HUES48 (cell line): ENCODE data around the gene EPHA3.

Experiments
- H3K27ac ChIP-seq: one replicate; pipeline ENCODE4 v1.7.0; 2013; ENCODE audit warnings: low read depth, low read length, inconsistent platforms
- H3K27me3 ChIP-seq: 2 replicates; pipeline ENCODE4 v1.6.1; 2013; ENCODE audit warnings: mild to moderate bottlenecking, low read length; ENCODE audit not compliant: control insufficient read depth, insufficient read depth
- H3K36me3 ChIP-seq: 2 replicates; pipeline ENCODE4 v1.6.1; 2013; ENCODE audit warnings: low read length; ENCODE audit not compliant: control insufficient read depth, insufficient read depth
- H3K4me1 ChIP-seq: 2 replicates; pipeline ENCODE4 v1.6.1; 2013; ENCODE audit warnings: mild to moderate bottlenecking, low read length; ENCODE audit not compliant: control insufficient read depth, insufficient read depth
- H3K4me3 ChIP-seq: 2 replicates; pipeline ENCODE4 v1.5.1; 2013; ENCODE audit warnings: mild to moderate bottlenecking, low read depth, low read length
- H3K9ac ChIP-seq: 2 replicates; pipeline ENCODE4 v1.6.1; 2013; ENCODE audit warnings: mild to moderate bottlenecking, low read depth, low read length, moderate library complexity
- H3K9me3 ChIP-seq: 2 replicates; pipeline ENCODE4 v1.6.1; 2013; ENCODE audit warnings: low read length; ENCODE audit not compliant: control insufficient read depth, insufficient read depth

The EPHA3 gene

DNA sequence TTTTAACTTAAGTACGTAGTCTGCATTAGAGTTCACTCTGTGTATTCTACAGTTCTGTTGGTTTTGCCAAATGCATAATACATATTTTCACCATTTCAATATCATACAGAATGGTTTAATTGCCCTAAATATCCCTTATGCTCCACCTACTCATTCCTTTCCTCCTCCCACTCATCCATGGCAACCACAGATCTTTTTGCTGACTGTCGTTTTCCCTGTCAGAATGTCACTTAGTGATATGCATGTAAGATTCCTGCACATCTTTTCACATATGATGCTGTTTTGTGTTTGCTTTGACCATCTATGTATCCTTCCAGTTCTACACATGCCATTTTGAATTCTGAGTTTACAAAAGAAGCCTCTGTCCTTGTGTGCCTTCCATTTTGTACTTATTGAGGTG lies 36.7 kb downstream of the EPHA3 start:
- Histone ChIP-seq H3K9ac (no peak overlapping the region), H3K36me3 (no peaks in the 10 kb centered on the region), H3K4me3 (no peak overlapping the region), H3K27ac (no peak overlapping the region), H3K9me3 (no peaks in the 10 kb centered on the region), H3K27me3 (no peaks in the 10 kb centered on the region), H3K4me1 (no peaks in the 10 kb centered on the region)

DNA sequence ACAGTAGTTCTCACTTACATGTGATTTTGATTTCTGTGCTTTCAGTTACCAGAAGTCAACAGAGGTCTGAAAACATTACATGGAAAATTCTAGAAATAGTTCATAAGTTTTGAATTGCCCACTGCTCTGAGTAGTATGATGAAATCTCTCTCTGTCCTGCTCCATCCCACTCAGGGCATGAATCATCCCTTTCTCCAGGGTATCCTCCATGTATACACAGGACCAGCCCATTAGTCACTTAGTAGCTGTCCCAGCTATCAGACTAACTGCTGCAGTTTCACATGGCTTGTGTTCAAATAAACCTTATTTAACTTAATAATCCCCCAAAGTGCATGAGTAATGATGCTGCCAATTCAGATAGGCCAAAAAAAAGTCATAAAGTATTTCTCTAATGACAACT lies 38.6 kb downstream of the EPHA3 start:
- H3K9ac ChIP-seq = no peak overlapping the region
- H3K4me1 ChIP-seq = no peaks in the 10 kb centered on the region
- no peaks in the 10 kb centered on the region for H3K36me3 ChIP-seq
- no peak overlapping the region for H3K4me3 ChIP-seq
- H3K27me3 ChIP-seq = no peaks in the 10 kb centered on the region
- H3K9me3 ChIP-seq = no peaks in the 10 kb centered on the region
- no peak overlapping the region for H3K27ac ChIP-seq

DNA sequence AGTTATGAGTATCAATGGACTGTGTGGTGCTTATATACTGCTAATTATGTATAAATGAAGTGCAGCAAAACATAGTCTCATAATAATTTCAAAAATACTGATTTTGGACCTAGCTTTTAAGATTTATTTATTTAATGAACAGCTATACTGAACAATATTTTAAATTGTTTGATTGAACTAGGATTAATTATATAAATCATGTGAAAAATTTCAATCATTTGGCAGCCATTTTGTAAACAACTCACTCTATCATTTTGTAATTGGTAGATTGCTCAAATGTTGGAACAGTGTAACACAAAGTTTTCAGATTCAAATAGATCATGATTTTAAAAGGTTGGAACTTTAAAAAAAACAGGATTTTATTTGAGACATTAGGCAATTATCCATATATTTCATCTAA lies 47.0 kb downstream of the EPHA3 start:
- Histone ChIP-seq H3K4me3 (no peak overlapping the region), H3K9ac (no peak overlapping the region), H3K4me1 (no peaks in the 10 kb centered on the region), H3K9me3 (no peaks in the 10 kb centered on the region), H3K27me3 (no peaks in the 10 kb centered on the region), H3K27ac (no peak overlapping the region), H3K36me3 (no peaks in the 10 kb centered on the region)

- no peaks in the 10 kb centered on the region for H3K9me3 ChIP-seq
- no peaks in the 10 kb centered on the region for H3K4me1 ChIP-seq
- no peak overlapping the region for H3K27ac ChIP-seq
- H3K36me3 ChIP-seq = no peaks in the 10 kb centered on the region
- no peak overlapping the region for H3K9ac ChIP-seq
- H3K27me3 ChIP-seq = no peaks in the 10 kb centered on the region
- H3K4me3 ChIP-seq = no peak overlapping the region
Observed at GRCh38 chr3:89155811-89156210, 48.4 kb downstream of the EPHA3 start.

- H3K27ac ChIP-seq = no peak overlapping the region
- no peaks in the 10 kb centered on the region for H3K9me3 ChIP-seq
- no peaks in the 10 kb centered on the region for H3K27me3 ChIP-seq
- no peak overlapping the region for H3K9ac ChIP-seq
- H3K36me3 ChIP-seq = no peaks in the 10 kb centered on the region
- no peaks in the 10 kb centered on the region for H3K4me1 ChIP-seq
- no peak overlapping the region for H3K4me3 ChIP-seq
Observed at GRCh38 chr3:89157575-89157974, 50.2 kb downstream of the EPHA3 start.

DNA sequence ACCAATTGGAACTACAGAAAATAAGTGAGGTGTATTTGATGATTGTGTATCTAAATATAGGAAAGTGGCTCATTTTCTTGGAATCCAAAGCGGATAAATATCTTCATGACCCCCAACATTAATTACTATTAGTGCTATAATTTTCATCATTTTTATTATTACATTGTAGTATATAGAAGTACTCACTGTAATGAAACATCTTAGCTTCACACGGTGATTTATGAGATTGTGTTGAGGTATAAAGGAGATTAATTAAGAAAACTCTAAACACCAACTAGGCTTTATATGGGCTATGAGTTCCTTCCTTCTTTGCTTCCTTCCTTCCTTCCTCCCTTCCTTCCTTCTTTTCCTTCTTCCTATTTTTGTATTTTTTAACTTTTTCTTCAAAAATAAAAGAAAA lies 52.2 kb downstream of the EPHA3 start:
- no peak overlapping the region for H3K27ac ChIP-seq
- no peak overlapping the region for H3K4me3 ChIP-seq
- H3K9me3 ChIP-seq = no peaks in the 10 kb centered on the region
- no peaks in the 10 kb centered on the region for H3K36me3 ChIP-seq
- H3K4me1 ChIP-seq = peaks cover 2% of the 10 kb centered on the region
- H3K27me3 ChIP-seq = no peaks in the 10 kb centered on the region
- no peak overlapping the region for H3K9ac ChIP-seq

- H3K27me3 ChIP-seq = no peaks in the 10 kb centered on the region
- no peaks in the 10 kb centered on the region for H3K9me3 ChIP-seq
- peaks cover 30% of the 10 kb centered on the region for H3K4me1 ChIP-seq
- no peak overlapping the region for H3K4me3 ChIP-seq
- no peak overlapping the region for H3K9ac ChIP-seq
- peak overlapping the region; percentile 95 for H3K27ac ChIP-seq
- H3K36me3 ChIP-seq = no peaks in the 10 kb centered on the region
Observed at GRCh38 chr3:89164774-89165173, 57.4 kb downstream of the EPHA3 start.

- Histone ChIP-seq H3K27me3 (no peaks in the 10 kb centered on the region), H3K27ac (peak overlapping the region; percentile 95), H3K36me3 (no peaks in the 10 kb centered on the region), H3K9ac (no peak overlapping the region), H3K4me1 (peaks cover 30% of the 10 kb centered on the region), H3K4me3 (peak overlapping the region; percentile 22), H3K9me3 (no peaks in the 10 kb centered on the region)
Observed at GRCh38 chr3:89165636-89166263, 58.3 kb downstream of the EPHA3 start.

GRCh38 chr3:89171687-89172545 lies 64.5 kb downstream of the EPHA3 start:
- peak overlapping the region; percentile 61 for H3K27ac ChIP-seq

DNA sequence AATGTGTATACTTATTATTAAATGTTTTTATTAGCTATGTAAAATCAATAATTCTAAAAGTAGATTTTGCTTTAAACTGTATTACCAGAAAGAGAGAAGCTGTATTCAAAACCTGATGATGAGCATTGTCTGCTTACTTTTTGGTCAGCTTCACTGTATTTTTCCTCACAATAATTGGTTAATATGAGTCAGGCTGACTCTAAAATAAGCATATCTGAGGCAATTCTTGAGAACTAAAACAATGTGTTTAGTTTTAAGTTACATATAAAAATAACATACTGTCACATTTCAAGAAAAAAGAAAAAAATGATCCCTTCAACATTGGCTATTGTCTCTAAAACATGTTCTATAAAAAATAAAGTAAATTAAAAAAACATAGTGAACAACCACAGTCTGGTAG lies 66.1 kb downstream of the EPHA3 start:
- peaks cover 23% of the 10 kb centered on the region for H3K4me1 ChIP-seq
- H3K9me3 ChIP-seq = no peaks in the 10 kb centered on the region
- no peak overlapping the region for H3K9ac ChIP-seq
- H3K4me3 ChIP-seq = no peak overlapping the region
- no peaks in the 10 kb centered on the region for H3K36me3 ChIP-seq
- H3K27ac ChIP-seq = no peak overlapping the region
- H3K27me3 ChIP-seq = no peaks in the 10 kb centered on the region

More at GRCh38 chr3:89171687-89172545, 64.5 kb downstream of the EPHA3 start:
- Histone ChIP-seq H3K27me3 (no peaks in the 10 kb centered on the region), H3K9ac (no peak overlapping the region), H3K9me3 (no peaks in the 10 kb centered on the region), H3K4me1 (peaks cover 29% of the 10 kb centered on the region), H3K36me3 (no peaks in the 10 kb centered on the region), H3K4me3 (no peak overlapping the region)

GRCh38 chr3:89179355-89180001 lies 72.1 kb downstream of the EPHA3 start:
- H3K9ac ChIP-seq = no peak overlapping the region
- peak overlapping the region; percentile 47 for H3K27ac ChIP-seq
- peaks cover 34% of the 10 kb centered on the region for H3K4me1 ChIP-seq
- no peaks in the 10 kb centered on the region for H3K36me3 ChIP-seq
- H3K4me3 ChIP-seq = no peak overlapping the region
- no peaks in the 10 kb centered on the region for H3K27me3 ChIP-seq
- no peaks in the 10 kb centered on the region for H3K9me3 ChIP-seq
